ENCODE data around the gene DHCR24. TPM values are rescaled to one million over a fixed set of nuclear protein-coding genes. Genes with fewer than 3 reads are reported as not detected.

DHCR24 gene
- total and polyA plus RNA-seq, 2 of the 13 experiments (the other 11 are each of a cell fraction or from before 2014, with no cell fraction given), result 374 to 448 TPM

GRCh38 chr1:54919367-54920359 is 32.7 kb upstream of the DHCR24 start (continued):
- TF ChIP-seq CENPT (CRISPR knock-in tag; IDR thresholded peaks at IDR 0.05; ENCODE audit: low read depth) (no peak), ZFP36L1 (CRISPR knock-in tag; IDR thresholded peaks at IDR 0.05) (peak; percentile 36; the same call in 1 of the 2 replicates), SATB2 (CRISPR knock-in tag; IDR thresholded peaks at IDR 0.05) (no peak), ZNF501 (CRISPR knock-in tag; IDR thresholded peaks at IDR 0.05) (no peak), NR2F1 (CRISPR knock-in tag; IDR thresholded peaks at IDR 0.05) (peak in 1 of 2 experiments; percentile 78; a peak in 2 of 4 replicates), FOSL2 (CRISPR knock-in tag; IDR thresholded peaks at IDR 0.05) (peak; percentile 66), ZNF75D (CRISPR knock-in tag; IDR thresholded peaks at IDR 0.05; ENCODE audit: borderline replicate concordance) (no peak), GMEB1 (CRISPR knock-in tag; IDR thresholded peaks at IDR 0.05; ENCODE audit: borderline replicate concordance) (no peak), FOXA3 (CRISPR knock-in tag; IDR thresholded peaks at IDR 0.05) (peak; percentile 62), IKZF1 (IDR thresholded peaks at IDR 0.05) (no peak), GFI1 (CRISPR knock-in tag; IDR thresholded peaks at IDR 0.05; ENCODE audit: borderline replicate concordance) (peak; percentile 97), SOX6 (IDR thresholded peaks at IDR 0.05) (no peak), SOX6 (CRISPR knock-in tag; IDR thresholded peaks at IDR 0.05) (peak; percentile 54; the same call in 1 of the 2 replicates), NCOA2 (CRISPR knock-in tag; IDR thresholded peaks at IDR 0.05) (peak; percentile 45; the same call in 1 of the 2 replicates), POGZ (CRISPR knock-in tag; IDR thresholded peaks at IDR 0.05) (0 out of 2 replicates have a peak, but pooled peaks have one; percentile 30), TFAP4 (IDR thresholded peaks at IDR 0.05; ENCODE audit: borderline replicate concordance, low read depth) (no peak), TEAD2 (CRISPR knock-in tag; IDR thresholded peaks at IDR 0.05) (no peak), ZBTB39 (CRISPR knock-in tag; IDR thresholded peaks at IDR 0.05) (peak; percentile 99), ZNF142 (CRISPR knock-in tag; IDR thresholded peaks at IDR 0.05) (no peak)

All from HepG2 (cell line).